GM10248 (cell line): ENCODE data around the gene ERG28.

Experiments used
- CTCF ChIA-PET: fragments of 300-600 bp; sonication (Branson Sonifier 250); formaldehyde crosslinking; extraction: SDS; loops from one replicate; lab custom pipeline; 2021; ENCODE audit warnings: antibody characterized with exemption; lab: Yijun Ruan, JAX
- POLR2A ChIA-PET: fragments of 350-650 bp; sonication (Branson Sonifier 250); formaldehyde crosslinking; extraction: SDS; loops from one replicate; lab custom pipeline; 2020; ENCODE audit warnings: antibody characterized with exemption; lab: Yijun Ruan, JAX
- DNase-seq: peaks from one replicate; pipeline ENCODE4 v3.0.0; 2012; ENCODE audit errors: extremely low spot score
- CTCF ChIP-seq: IDR thresholded peaks from 2 replicates; pipeline ENCODE4 v1.5.1; 2012; ENCODE audit warnings: mild to moderate bottlenecking, low read depth; ENCODE audit errors: extremely low read depth, missing control alignments, control extremely low read depth

ERG28 gene

GRCh38 chr14:75662966-75663365, 2.3 kb upstream of the ERG28 start:
- DNase-seq: no peak
- ChIA-PET CTCF (interaction anchor here (0.7 to 1.6 kb wide), 3 partner anchors 9 to 48 kb away, joined by 3 to 8 read pairs (median 4); no protein-coding TSS in a partner anchor), POLR2A (no interaction called here)
- no peak for TF ChIP-seq CTCF

- no peak for DNase-seq
- ChIA-PET CTCF (interaction anchor here (1.0 to 14.8 kb wide), 5 partner anchors 47 to 1124 kb away, joined by 3 to 312 read pairs (median 4); partner anchors contain the start of gene FLVCR2), POLR2A (interaction anchor here (1.6 kb wide), 1 partner anchor 12 kb away, joined by 4 read pairs; no protein-coding TSS in a partner anchor)
- no peak for TF ChIP-seq CTCF
Measured at GRCh38 chr14:75661499-75661814, 781 bp upstream of the ERG28 start.

GRCh38 chr14:75660238-75660629, 442 bp downstream of the ERG28 start:
- no peak for DNase-seq
- ChIA-PET POLR2A (interaction anchor here (0.5 to 1.6 kb wide), 4 partner anchors 13 to 894 kb away, joined by 3 to 6 read pairs (median 4); no protein-coding TSS in a partner anchor), CTCF (interaction anchor here (0.8 to 14.8 kb wide), 12 partner anchors 8 to 1125 kb away, joined by 3 to 312 read pairs (median 3); partner anchors contain the start of gene FLVCR2)
- TF ChIP-seq CTCF: no peak

GRCh38 chr14:75658957-75659356, 1.7 kb downstream of the ERG28 start:
- ChIA-PET POLR2A (no interaction called here), CTCF (interaction anchor here (2.4 to 14.8 kb wide), 2 partner anchors 10 to 84 kb away, joined by 8 to 312 read pairs; partner anchors contain the start of gene FLVCR2)
- no peak for DNase-seq
- no peak for TF ChIP-seq CTCF

- ChIA-PET POLR2A (no interaction called here), CTCF (interaction anchor here (1.2 to 14.8 kb wide), 13 partner anchors 8 to 348 kb away, joined by 3 to 312 read pairs (median 5); partner anchors contain the start of gene FLVCR2)
- DNase-seq: no peak
- TF ChIP-seq CTCF: no peak
Measured at GRCh38 chr14:75657331-75657730, 3.3 kb downstream of the ERG28 start.

GRCh38 chr14:75655235-75655634, 5.4 kb downstream of the ERG28 start:
- DNase-seq: no peak
- TF ChIP-seq CTCF: no peak
- ChIA-PET CTCF (interaction anchor here (0.8 to 14.8 kb wide), 36 partner anchors 8 to 524 kb away, joined by 3 to 312 read pairs (median 6); partner anchors contain the start of gene FLVCR2), POLR2A (interaction anchor here (0.6 kb wide), 1 partner anchor 322 kb away, joined by 3 read pairs; no protein-coding TSS in a partner anchor)
